ENCODE data around the gene OR6J1. TPM values are rescaled to one million over a fixed set of nuclear protein-coding genes. Genes with fewer than 3 reads are reported as not detected.
"Not testable (repeated sequence)": the region's sequence is repeated elsewhere in the genome, so short reads cannot be mapped to it uniquely, and the experiment has no call there.

Gene OR6J1
- polyA plus RNA-seq (2012; ENCODE audit: low read depth, missing spikeins) = not detected

- FAIRE-seq (no peak), DNase-seq (ENCODE audit: insufficient read length, low spot score) (no peak)
- TF ChIP-seq POLR2A (IDR thresholded peaks at IDR 0.05; ENCODE audit: low read depth, low read length) = no peak
- no peak for TF ChIP-seq TAF1 (IDR thresholded peaks at IDR 0.05; ENCODE audit: low read depth, low read length)
- TF ChIP-seq POU2F2 (IDR thresholded peaks at IDR 0.05; ENCODE audit: low read depth, low read length) = no peak
- no peak for TF ChIP-seq POLR2AphosphoS5 (IDR thresholded peaks at IDR 0.05; ENCODE audit: low read depth, low read length)
- TF ChIP-seq PAX5 (IDR thresholded peaks at IDR 0.05; ENCODE audit: insufficient read depth, low read length, severe bottlenecking) = no peak
- no peak for TF ChIP-seq SPI1 (IDR thresholded peaks at IDR 0.05; ENCODE audit: low read depth, low read length)
These were observed at the start of gene OR6J1 for GRCh38 chr14:22644305-22644635. OR6J1 (minus strand) TSS chr14:22644352; CDS start chr14:22634811, 9,541 bp downstream.

DNA sequence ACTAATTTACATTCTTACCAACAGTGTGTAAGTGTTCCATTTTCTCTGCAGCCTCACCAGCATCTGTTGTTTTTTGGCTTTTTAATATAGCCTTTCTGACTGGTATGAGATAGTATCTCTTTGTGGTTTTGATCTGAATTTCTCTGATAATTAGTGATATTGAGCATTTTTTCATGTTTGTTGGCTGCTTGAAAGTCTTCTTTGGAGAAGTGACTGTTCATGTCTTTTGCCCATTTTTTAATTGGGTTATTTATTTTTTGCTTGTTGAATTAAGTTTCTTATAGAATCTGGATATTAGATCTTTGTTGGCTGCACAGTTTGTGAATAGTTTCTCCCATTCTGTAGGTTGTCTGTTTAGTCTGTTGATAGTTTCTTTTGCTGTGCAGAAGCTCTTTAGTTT is 48.0 kb upstream of the OR6J1 start:
- TF ChIP-seq PAX5 (IDR thresholded peaks at IDR 0.05; ENCODE audit: insufficient read depth, low read length, severe bottlenecking) (no peak), POLR2AphosphoS5 (IDR thresholded peaks at IDR 0.05; ENCODE audit: low read depth, low read length) (no peak), TAF1 (IDR thresholded peaks at IDR 0.05; ENCODE audit: low read depth, low read length) (no peak)
- DNase-seq (ENCODE audit: insufficient read length, low spot score) = no peak
- no peak for FAIRE-seq

DNA sequence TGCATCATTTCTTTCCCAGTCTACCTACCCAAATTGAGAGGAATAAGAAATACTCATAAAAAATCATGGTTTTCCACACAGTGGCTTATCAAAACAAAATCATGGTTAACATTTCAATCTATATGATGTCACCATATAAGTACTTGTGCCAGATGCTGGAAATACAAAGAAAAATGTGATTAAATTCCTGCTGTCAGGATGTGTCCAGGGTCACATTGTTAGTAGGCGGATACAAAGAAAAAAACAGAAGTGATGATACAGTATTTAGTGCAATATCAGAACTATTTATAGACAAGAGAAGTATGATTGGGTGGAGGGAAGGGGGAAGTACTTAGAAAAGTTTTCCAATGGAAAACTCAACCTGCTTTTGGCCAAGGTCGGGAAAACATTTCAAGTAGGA is 47.0 kb upstream of the OR6J1 start:
- TF ChIP-seq POU2F2 (IDR thresholded peaks at IDR 0.05; ENCODE audit: low read depth, low read length) (no peak), TAF1 (IDR thresholded peaks at IDR 0.05; ENCODE audit: low read depth, low read length) (no peak), SPI1 (IDR thresholded peaks at IDR 0.05; ENCODE audit: low read depth, low read length) (no peak), POLR2A (IDR thresholded peaks at IDR 0.05; ENCODE audit: low read depth, low read length) (no peak), PAX5 (IDR thresholded peaks at IDR 0.05; ENCODE audit: insufficient read depth, low read length, severe bottlenecking) (no peak), POLR2AphosphoS5 (IDR thresholded peaks at IDR 0.05; ENCODE audit: low read depth, low read length) (no peak)
- no peak for DNase-seq (ENCODE audit: insufficient read length, low spot score)
- FAIRE-seq = no peak

GRCh38 chr14:22689199-22689598 is 45.0 kb upstream of the OR6J1 start:
- DNase-seq (ENCODE audit: insufficient read length, low spot score) (no peak), FAIRE-seq (no peak)
- TF ChIP-seq POLR2AphosphoS5 (IDR thresholded peaks at IDR 0.05; ENCODE audit: low read depth, low read length) (no peak), POLR2A (IDR thresholded peaks at IDR 0.05; ENCODE audit: low read depth, low read length) (no peak), PAX5 (IDR thresholded peaks at IDR 0.05; ENCODE audit: insufficient read depth, low read length, severe bottlenecking) (no peak), POU2F2 (IDR thresholded peaks at IDR 0.05; ENCODE audit: low read depth, low read length) (no peak), SPI1 (IDR thresholded peaks at IDR 0.05; ENCODE audit: low read depth, low read length) (no peak), TAF1 (IDR thresholded peaks at IDR 0.05; ENCODE audit: low read depth, low read length) (no peak)

DNA sequence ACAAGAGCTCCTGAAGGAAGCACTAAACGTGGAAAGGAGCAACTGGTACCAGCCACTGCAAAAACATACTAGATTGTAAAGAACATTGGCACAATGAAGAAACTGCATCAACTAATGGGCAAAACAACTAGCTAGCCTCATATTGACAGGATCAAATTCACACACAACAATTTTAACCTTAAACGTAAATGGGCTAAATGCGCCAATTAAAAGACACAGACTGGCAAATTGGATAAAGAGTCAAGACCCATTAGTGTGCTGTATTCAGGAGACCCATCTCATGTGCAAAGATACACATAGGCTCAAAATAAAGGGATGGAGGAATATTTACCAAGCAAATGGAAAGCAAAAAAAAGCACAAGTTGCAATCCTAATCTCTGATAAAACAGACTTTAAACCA is 43.8 kb upstream of the OR6J1 start:
- not testable (repeated sequence) for DNase-seq (ENCODE audit: insufficient read length, low spot score); FAIRE-seq

- not testable (repeated sequence) for FAIRE-seq
These were observed 42.0 kb upstream of the OR6J1 start for GRCh38 chr14:22686176-22686611.

GRCh38 chr14:22685467-22685866 is 41.3 kb upstream of the OR6J1 start:
- no peak for FAIRE-seq
- DNase-seq (ENCODE audit: insufficient read length, low spot score) = no peak
- TF ChIP-seq POLR2A (IDR thresholded peaks at IDR 0.05; ENCODE audit: low read depth, low read length) = no peak
- no peak for TF ChIP-seq PAX5 (IDR thresholded peaks at IDR 0.05; ENCODE audit: insufficient read depth, low read length, severe bottlenecking)
- no peak for TF ChIP-seq POLR2AphosphoS5 (IDR thresholded peaks at IDR 0.05; ENCODE audit: low read depth, low read length)
- no peak for TF ChIP-seq TAF1 (IDR thresholded peaks at IDR 0.05; ENCODE audit: low read depth, low read length)
- TF ChIP-seq POU2F2 (IDR thresholded peaks at IDR 0.05; ENCODE audit: low read depth, low read length) = no peak
- TF ChIP-seq SPI1 (IDR thresholded peaks at IDR 0.05; ENCODE audit: low read depth, low read length) = no peak

More at GRCh38 chr14:22686176-22686611, 42.0 kb upstream of the OR6J1 start:
- DNase-seq (ENCODE audit: insufficient read length, low spot score) = not testable (repeated sequence)

GRCh38 chr14:22683428-22683827 is 39.3 kb upstream of the OR6J1 start:
- not testable (repeated sequence) for DNase-seq (ENCODE audit: insufficient read length, low spot score); FAIRE-seq

DNA sequence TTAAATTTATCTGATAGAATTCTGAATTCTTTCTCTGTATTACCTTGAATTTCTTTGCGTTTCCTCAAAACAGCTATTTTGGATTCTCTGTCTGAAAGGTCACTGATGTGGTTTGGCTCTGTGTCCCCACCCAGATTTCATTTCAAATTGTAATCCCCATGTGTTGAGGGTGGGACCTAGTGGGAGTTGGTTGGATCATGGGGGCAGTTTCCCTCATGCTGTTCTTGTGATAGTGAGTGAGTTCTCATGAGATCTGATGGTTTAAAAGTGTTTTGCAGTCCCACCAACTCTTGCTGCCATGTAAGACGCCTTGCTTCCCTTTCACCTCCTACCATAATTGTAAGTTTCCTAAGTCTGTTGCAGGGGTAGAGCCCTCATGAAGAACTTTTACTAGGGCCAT is 34.1 kb upstream of the OR6J1 start:
- no peak for DNase-seq (ENCODE audit: insufficient read length, low spot score)
- TF ChIP-seq PAX5 (IDR thresholded peaks at IDR 0.05; ENCODE audit: insufficient read depth, low read length, severe bottlenecking) (no peak), TAF1 (IDR thresholded peaks at IDR 0.05; ENCODE audit: low read depth, low read length) (no peak), POLR2A (IDR thresholded peaks at IDR 0.05; ENCODE audit: low read depth, low read length) (no peak), POU2F2 (IDR thresholded peaks at IDR 0.05; ENCODE audit: low read depth, low read length) (no peak), SPI1 (IDR thresholded peaks at IDR 0.05; ENCODE audit: low read depth, low read length) (no peak), POLR2AphosphoS5 (IDR thresholded peaks at IDR 0.05; ENCODE audit: low read depth, low read length) (no peak)

GRCh38 chr14:22677551-22677950 is 33.4 kb upstream of the OR6J1 start:
- FAIRE-seq; DNase-seq (ENCODE audit: insufficient read length, low spot score): not testable (repeated sequence)

More for the DNA sequence above, 34.1 kb upstream of the OR6J1 start:
- no peak for FAIRE-seq

- no peak for DNase-seq (ENCODE audit: insufficient read length, low spot score)
- FAIRE-seq = no peak
- TF ChIP-seq SPI1 (IDR thresholded peaks at IDR 0.05; ENCODE audit: low read depth, low read length) (no peak), POLR2A (IDR thresholded peaks at IDR 0.05; ENCODE audit: low read depth, low read length) (no peak), POU2F2 (IDR thresholded peaks at IDR 0.05; ENCODE audit: low read depth, low read length) (no peak), PAX5 (IDR thresholded peaks at IDR 0.05; ENCODE audit: insufficient read depth, low read length, severe bottlenecking) (no peak), TAF1 (IDR thresholded peaks at IDR 0.05; ENCODE audit: low read depth, low read length) (no peak), POLR2AphosphoS5 (IDR thresholded peaks at IDR 0.05; ENCODE audit: low read depth, low read length) (no peak)
These were observed 27.5 kb upstream of the OR6J1 start for GRCh38 chr14:22671622-22672021.
